Measurements from ENCODE around the gene FADS3. TPM values are rescaled to one million over a fixed set of nuclear protein-coding genes. Genes with fewer than 3 reads are reported as not detected.

The FADS3 gene
- total RNA-seq, 3 donors from 2014 or later = 38.8 to 156 (median 112) TPM

DNA sequence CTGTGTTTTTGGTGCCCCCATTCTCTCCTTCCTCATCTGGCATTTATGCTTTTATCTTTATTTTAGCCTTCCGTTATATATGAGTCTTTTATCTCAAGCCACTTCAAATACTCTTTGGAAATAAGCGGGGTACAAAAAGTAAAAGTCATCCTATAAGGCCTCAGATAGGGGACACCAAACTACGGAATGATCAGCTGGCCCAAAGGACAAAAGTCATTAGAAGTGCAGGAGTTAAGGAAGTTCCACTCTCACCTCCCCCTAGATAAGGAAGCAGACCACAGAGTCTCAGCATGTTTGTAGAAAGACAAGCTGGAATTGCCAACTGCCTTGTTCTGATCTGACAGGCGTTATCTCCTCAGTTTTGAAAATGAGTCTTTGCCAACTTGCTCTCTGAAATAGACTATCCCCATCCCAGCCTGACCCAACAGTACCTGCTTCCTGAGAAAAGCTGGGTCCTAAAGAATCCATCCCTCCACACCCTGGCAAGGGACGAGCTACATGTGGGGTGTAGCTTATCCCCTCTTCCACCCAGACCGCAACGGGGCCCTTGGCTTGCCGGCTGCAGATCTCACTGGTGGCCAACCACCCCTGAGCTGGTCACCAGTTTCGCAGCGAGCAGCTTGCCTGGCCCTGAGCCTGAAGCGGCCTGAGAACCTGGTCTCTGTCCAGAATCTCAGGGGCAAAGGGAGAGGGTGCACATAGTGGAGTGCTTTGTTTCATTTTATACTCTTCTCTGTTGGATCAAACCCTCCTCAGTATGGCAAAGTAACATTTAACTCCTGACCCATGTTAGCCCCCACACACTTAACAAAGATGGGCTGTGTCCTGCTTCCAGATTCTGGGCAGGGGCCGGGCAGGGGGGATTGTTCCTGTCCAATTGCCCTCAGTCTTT lies 49.5 kb downstream of the FADS3 start:
- no peak overlapping the region for H3K4me3 ChIP-seq
- H3K9me3 ChIP-seq = no peaks in the 10 kb centered on the region
- no peaks in the 10 kb centered on the region for H3K27me3 ChIP-seq
- DNase-seq (ENCODE audit: low spot score in 2 of 2) = no peak
- H3K36me3 ChIP-seq = no peaks in the 10 kb centered on the region
- H3K4me1 ChIP-seq = no peaks in the 10 kb centered on the region
- H3K27ac ChIP-seq = no peak overlapping the region
- intact Hi-C loops (cut with DNase I; ENCODE audit: low total_unique reads) = no loop called here
- TF ChIP-seq, protein P1, sequence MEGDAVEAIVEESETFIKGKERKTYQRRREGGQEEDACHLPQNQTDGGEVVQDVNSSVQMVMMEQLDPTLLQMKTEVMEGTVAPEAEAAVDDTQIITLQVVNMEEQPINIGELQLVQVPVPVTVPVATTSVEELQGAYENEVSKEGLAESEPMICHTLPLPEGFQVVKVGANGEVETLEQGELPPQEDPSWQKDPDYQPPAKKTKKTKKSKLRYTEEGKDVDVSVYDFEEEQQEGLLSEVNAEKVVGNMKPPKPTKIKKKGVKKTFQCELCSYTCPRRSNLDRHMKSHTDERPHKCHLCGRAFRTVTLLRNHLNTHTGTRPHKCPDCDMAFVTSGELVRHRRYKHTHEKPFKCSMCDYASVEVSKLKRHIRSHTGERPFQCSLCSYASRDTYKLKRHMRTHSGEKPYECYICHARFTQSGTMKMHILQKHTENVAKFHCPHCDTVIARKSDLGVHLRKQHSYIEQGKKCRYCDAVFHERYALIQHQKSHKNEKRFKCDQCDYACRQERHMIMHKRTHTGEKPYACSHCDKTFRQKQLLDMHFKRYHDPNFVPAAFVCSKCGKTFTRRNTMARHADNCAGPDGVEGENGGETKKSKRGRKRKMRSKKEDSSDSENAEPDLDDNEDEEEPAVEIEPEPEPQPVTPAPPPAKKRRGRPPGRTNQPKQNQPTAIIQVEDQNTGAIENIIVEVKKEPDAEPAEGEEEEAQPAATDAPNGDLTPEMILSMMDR (IDR thresholded peaks at IDR 0.05) = no peak
- TF ChIP-seq POLR2AphosphoS5 (IDR thresholded peaks at IDR 0.05) (no peak), POLR2A (IDR thresholded peaks at IDR 0.05) (no peak)

- H3K27me3 ChIP-seq = no peaks in the 10 kb centered on the region
- H3K36me3 ChIP-seq = no peaks in the 10 kb centered on the region
- no peaks in the 10 kb centered on the region for H3K4me1 ChIP-seq
- no peak overlapping the region for H3K27ac ChIP-seq
- intact Hi-C loops (cut with DNase I; ENCODE audit: low total_unique reads) = no loop called here
- TF ChIP-seq POLR2A (IDR thresholded peaks at IDR 0.05) = no peak
- TF ChIP-seq, protein P1 (IDR thresholded peaks at IDR 0.05) = no peak
- no peak for TF ChIP-seq POLR2AphosphoS5 (IDR thresholded peaks at IDR 0.05)
- no peaks in the 10 kb centered on the region for H3K9me3 ChIP-seq
- DNase-seq (ENCODE audit: low spot score in 2 of 2) = no peak
- H3K4me3 ChIP-seq = no peak overlapping the region
These were observed 51.0 kb downstream of the FADS3 start for GRCh38 chr11:61840371-61840770.

- H3K27me3 ChIP-seq = no peaks in the 10 kb centered on the region
- no peak for DNase-seq (ENCODE audit: low spot score in 2 of 2)
- TF ChIP-seq, protein P1 (IDR thresholded peaks at IDR 0.05) = no peak
- TF ChIP-seq POLR2A (IDR thresholded peaks at IDR 0.05) = no peak
- TF ChIP-seq POLR2AphosphoS5 (IDR thresholded peaks at IDR 0.05) = no peak
- no peaks in the 10 kb centered on the region for H3K36me3 ChIP-seq
- intact Hi-C loops (cut with DNase I; ENCODE audit: low total_unique reads) = no loop called here
- no peak overlapping the region for H3K4me3 ChIP-seq
- no peaks in the 10 kb centered on the region for H3K4me1 ChIP-seq
- no peak overlapping the region for H3K27ac ChIP-seq
- no peaks in the 10 kb centered on the region for H3K9me3 ChIP-seq
These were observed 51.6 kb downstream of the FADS3 start for GRCh38 chr11:61839742-61840141.

GRCh38 chr11:61838921-61839320 lies 52.4 kb downstream of the FADS3 start:
- H3K4me3 ChIP-seq = no peak overlapping the region
- no peak for DNase-seq (ENCODE audit: low spot score in 2 of 2)
- H3K9me3 ChIP-seq = no peaks in the 10 kb centered on the region
- intact Hi-C loops (cut with DNase I; ENCODE audit: low total_unique reads) = loop anchor here (1.0 kb wide), 1 partner anchor 30 kb away; no protein-coding TSS in a partner anchor
- TF ChIP-seq, protein P1 (IDR thresholded peaks at IDR 0.05) = no peak
- TF ChIP-seq POLR2AphosphoS5 (IDR thresholded peaks at IDR 0.05) (no peak), POLR2A (IDR thresholded peaks at IDR 0.05) (no peak)
- H3K36me3 ChIP-seq = no peaks in the 10 kb centered on the region
- H3K27me3 ChIP-seq = no peaks in the 10 kb centered on the region
- no peaks in the 10 kb centered on the region for H3K4me1 ChIP-seq
- H3K27ac ChIP-seq = no peak overlapping the region

- H3K36me3 ChIP-seq = no peaks in the 10 kb centered on the region
- no peaks in the 10 kb centered on the region for H3K9me3 ChIP-seq
- TF ChIP-seq, protein P1 (IDR thresholded peaks at IDR 0.05) = no peak
- no peak for TF ChIP-seq POLR2A (IDR thresholded peaks at IDR 0.05)
- TF ChIP-seq POLR2AphosphoS5 (IDR thresholded peaks at IDR 0.05) = no peak
- DNase-seq (ENCODE audit: low spot score in 2 of 2) = no peak
- H3K4me3 ChIP-seq = no peak overlapping the region
- no peak overlapping the region for H3K27ac ChIP-seq
- no peaks in the 10 kb centered on the region for H3K27me3 ChIP-seq
- intact Hi-C loops (cut with DNase I; ENCODE audit: low total_unique reads) = loop anchor here (1.0 kb wide), 1 partner anchor 31 kb away; no protein-coding TSS in a partner anchor
- no peaks in the 10 kb centered on the region for H3K4me1 ChIP-seq
These were observed 52.8 kb downstream of the FADS3 start for GRCh38 chr11:61838501-61838900.

Measured in breast epithelium (tissue), 4 donors.